Gastrocnemius medialis (tissue), 4 donors: Measurements from ENCODE around the gene RABGAP1. TPM values are rescaled to one million over a fixed set of nuclear protein-coding genes. Genes with fewer than 3 reads are reported as not detected.

Experiments used
- ATAC-seq, 2 donors: fragments of 150-250 bp; one replicate each; pipeline ENCODE4 v1.9.1; 2016
- DNase-seq, 2 donors: peaks; one replicate each; pipeline ENCODE4 v3.0.0-alpha.2; 2019
- H3K27ac ChIP-seq, 4 donors: fragments of 200-600 bp; sonication (generic); 1 replicate in 1 of 4; 2 replicates in 3 of 4; pipeline ENCODE4 v1.5.1; 2016 to 2018; ENCODE audit warnings: mild to moderate bottlenecking in 2 of 4, moderate library complexity in 1 of 4
- H3K27me3 ChIP-seq, 3 donors: fragments of 200-600 bp; sonication (generic) in 2 of 3; 1 replicate in 1 of 3; 2 replicates in 2 of 3; pipeline versions ENCODE4 v1.5.1 to v1.6.0; 2016 to 2019; ENCODE audit warnings: mild to moderate bottlenecking in 1 of 3, moderate library complexity in 1 of 3
- H3K36me3 ChIP-seq, 2 donors: fragments of 200-600 bp; sonication (generic) in 1 of 2; one replicate each; pipeline ENCODE4 v1.5.1; 2017 to 2018
- H3K4me1 ChIP-seq, 2 donors: fragments of 200-600 bp; sonication (generic) in 1 of 2; one replicate each; pipeline ENCODE4 v1.5.1; 2016 to 2017; ENCODE audit warnings: mild to moderate bottlenecking in 2 of 2
- H3K4me3 ChIP-seq, 4 donors: fragments of 200-600 bp; sonication (generic) in 3 of 4; 1 replicate in 1 of 4; 2 replicates in 3 of 4; pipeline ENCODE4 v1.5.1; 2016 to 2019; ENCODE audit warnings: mild to moderate bottlenecking in 2 of 4
- H3K9me3 ChIP-seq, 3 donors: fragments of 200-600 bp; sonication (generic) in 2 of 3; 1 replicate in 1 of 3; 2 replicates in 2 of 3; pipeline ENCODE4 v1.5.1; 2016 to 2019
- POLR2A ChIP-seq, 2 donors: fragments of 450-650 bp; IDR thresholded peaks; one replicate each; pipeline ENCODE4 v1.6.1; 2017; ENCODE audit warnings: antibody characterized with exemption in 2 of 2, mild to moderate bottlenecking in 2 of 2, moderate library complexity in 2 of 2
- in situ Hi-C, 4 donors: fragments of 200-750 bp; cut with MboI; loops; one replicate each; pipeline versions ENCODE4 v1.15.0 to v1.8.0; 2017; ENCODE audit warnings: low sequenced_read_pairs in 4 of 4
- intact Hi-C: fragments of 100-400 bp; cut with DNase I; formaldehyde crosslinking; loops from one replicate; pipeline ENCODE4 v1.15.1; 2023; ENCODE audit warnings: low total_unique reads
- total RNA-seq, 4 donors: library from RNA; depleted of rRNA; stranded (reverse); fragments of >200 nt; gene quantifications; one replicate each; pipeline versions ENCODE4 v1.1.0 to v1.2.3, GENCODE V29; 2016
- TF ChIP-seq, protein P1 (sequence below), 5 experiments: fragments of 450-650 bp in 3 of 5; fragments of 200-600 bp in 2 of 5; sonication (generic) in 2 of 5; IDR thresholded peaks in 4 of 5; conservative IDR thresholded peaks in 1 of 5; 1 replicate in 4 of 5; 2 replicates in 1 of 5; pipeline ENCODE4 v1.5.1; 2016 to 2019; ENCODE audit warnings: antibody characterized with exemption in 5 of 5, mild to moderate bottlenecking in 3 of 5, moderate library complexity in 3 of 5

The RABGAP1 gene
- total RNA-seq, 4 donors from 2014 or later: 23.7 to 33.8 (median 26.6) TPM

GRCh38 chr9:123069010-123069481 lies 128.2 kb downstream of the RABGAP1 start:
- DNase-seq (no peak), ATAC-seq (no peak)
- Histone ChIP-seq H3K4me3 (no peak overlapping the region), H3K27me3 (no peaks in the 10 kb centered on the region), H3K36me3 (peaks cover 3 to 37% of the 10 kb centered on the region in 2 donors), H3K4me1 (no peaks in the 10 kb centered on the region), H3K9me3 (no peaks in the 10 kb centered on the region), H3K27ac (no peak overlapping the region)
- intact Hi-C loops (no loop called here), in situ Hi-C loops (no loop called here)
- no peak for TF ChIP-seq POLR2A (IDR thresholded peaks at IDR 0.05)
- TF ChIP-seq, protein P1, sequence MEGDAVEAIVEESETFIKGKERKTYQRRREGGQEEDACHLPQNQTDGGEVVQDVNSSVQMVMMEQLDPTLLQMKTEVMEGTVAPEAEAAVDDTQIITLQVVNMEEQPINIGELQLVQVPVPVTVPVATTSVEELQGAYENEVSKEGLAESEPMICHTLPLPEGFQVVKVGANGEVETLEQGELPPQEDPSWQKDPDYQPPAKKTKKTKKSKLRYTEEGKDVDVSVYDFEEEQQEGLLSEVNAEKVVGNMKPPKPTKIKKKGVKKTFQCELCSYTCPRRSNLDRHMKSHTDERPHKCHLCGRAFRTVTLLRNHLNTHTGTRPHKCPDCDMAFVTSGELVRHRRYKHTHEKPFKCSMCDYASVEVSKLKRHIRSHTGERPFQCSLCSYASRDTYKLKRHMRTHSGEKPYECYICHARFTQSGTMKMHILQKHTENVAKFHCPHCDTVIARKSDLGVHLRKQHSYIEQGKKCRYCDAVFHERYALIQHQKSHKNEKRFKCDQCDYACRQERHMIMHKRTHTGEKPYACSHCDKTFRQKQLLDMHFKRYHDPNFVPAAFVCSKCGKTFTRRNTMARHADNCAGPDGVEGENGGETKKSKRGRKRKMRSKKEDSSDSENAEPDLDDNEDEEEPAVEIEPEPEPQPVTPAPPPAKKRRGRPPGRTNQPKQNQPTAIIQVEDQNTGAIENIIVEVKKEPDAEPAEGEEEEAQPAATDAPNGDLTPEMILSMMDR (IDR thresholded peaks at IDR 0.05 in 4 of 5, conservative IDR thresholded peaks at IDR 0.05 in 1 of 5): no peak

DNA sequence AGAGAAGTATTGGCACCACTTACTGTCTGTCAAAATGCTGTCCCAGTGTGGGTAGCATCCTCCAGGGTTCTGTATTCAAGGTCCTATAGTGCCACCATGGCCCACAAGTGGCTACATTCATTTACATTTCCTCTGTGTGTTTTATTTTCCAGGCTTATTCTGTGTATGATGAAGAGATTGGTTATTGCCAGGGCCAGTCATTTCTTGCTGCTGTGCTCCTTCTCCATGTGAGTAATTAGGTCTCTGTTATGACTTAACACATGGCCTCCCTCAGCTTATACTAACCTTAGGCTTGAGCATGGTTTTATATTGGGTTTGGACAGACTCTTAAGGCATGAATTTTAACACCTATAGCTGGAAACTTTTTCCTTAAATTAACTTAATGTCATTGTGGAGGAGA lies 129.4 kb downstream of the RABGAP1 start:
- Histone ChIP-seq H3K27me3 (no peaks in the 10 kb centered on the region), H3K36me3 (peaks cover 3 to 37% of the 10 kb centered on the region in 2 donors), H3K9me3 (no peaks in the 10 kb centered on the region), H3K4me3 (no peak overlapping the region), H3K4me1 (no peaks in the 10 kb centered on the region), H3K27ac (no peak overlapping the region)
- TF ChIP-seq, protein P1 (IDR thresholded peaks at IDR 0.05 in 4 of 5, conservative IDR thresholded peaks at IDR 0.05 in 1 of 5): no peak
- TF ChIP-seq POLR2A (IDR thresholded peaks at IDR 0.05): no peak
- intact Hi-C loops (no loop called here), in situ Hi-C loops (no loop called here)
- DNase-seq: no peak
- ATAC-seq: no peak

DNA sequence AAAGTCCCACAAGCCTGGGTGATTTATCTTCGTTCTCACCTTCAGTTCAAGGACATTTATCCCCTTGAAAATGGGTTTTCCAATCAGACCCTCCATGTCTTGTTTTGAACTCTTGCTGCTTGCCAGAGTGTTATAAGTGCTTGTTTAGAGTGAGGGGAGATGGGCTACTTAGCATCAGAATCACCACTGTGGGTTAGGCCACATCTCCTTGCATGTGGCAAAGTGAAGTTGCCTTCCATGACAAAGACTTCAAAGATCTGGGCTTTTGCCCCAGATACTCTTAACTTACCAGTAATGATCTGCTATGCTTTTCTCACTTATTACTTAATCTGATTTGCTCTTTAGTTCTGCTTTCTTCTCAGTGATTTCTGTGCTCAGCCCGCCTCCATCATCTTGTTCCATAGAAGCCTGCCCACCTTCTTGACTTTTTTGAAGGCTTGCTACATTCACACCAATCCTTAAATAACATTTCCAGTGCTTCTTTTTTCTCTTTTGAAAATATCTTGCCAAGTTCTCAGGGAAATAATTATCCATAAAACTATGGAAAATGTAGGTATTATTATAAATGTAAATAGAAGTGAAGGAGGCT lies 131.7 kb downstream of the RABGAP1 start:
- no peak for DNase-seq
- ATAC-seq: no peak
- no peaks in the 10 kb centered on the region for H3K9me3 ChIP-seq
- no peak overlapping the region for H3K27ac ChIP-seq
- H3K36me3 ChIP-seq: peaks cover 0 to 19% of the 10 kb centered on the region in 2 donors
- H3K27me3 ChIP-seq: no peaks in the 10 kb centered on the region
- no peaks in the 10 kb centered on the region for H3K4me1 ChIP-seq
- intact Hi-C loops: no loop called here
- TF ChIP-seq POLR2A (IDR thresholded peaks at IDR 0.05): no peak
- TF ChIP-seq, protein P1 (IDR thresholded peaks at IDR 0.05 in 4 of 5, conservative IDR thresholded peaks at IDR 0.05 in 1 of 5): no peak
- in situ Hi-C loops: no loop called here
- no peak overlapping the region for H3K4me3 ChIP-seq

GRCh38 chr9:123073441-123073840 lies 132.6 kb downstream of the RABGAP1 start:
- in situ Hi-C loops: no loop called here
- TF ChIP-seq, protein P1 (IDR thresholded peaks at IDR 0.05 in 4 of 5, conservative IDR thresholded peaks at IDR 0.05 in 1 of 5): no peak
- TF ChIP-seq POLR2A (IDR thresholded peaks at IDR 0.05): no peak
- no peak overlapping the region for H3K4me3 ChIP-seq
- no peaks in the 10 kb centered on the region for H3K9me3 ChIP-seq
- no peaks in the 10 kb centered on the region for H3K4me1 ChIP-seq
- no peaks in the 10 kb centered on the region for H3K27me3 ChIP-seq
- ATAC-seq: no peak
- intact Hi-C loops: no loop called here
- no peak for DNase-seq
- peaks cover 0 to 21% of the 10 kb centered on the region in 2 donors for H3K36me3 ChIP-seq
- H3K27ac ChIP-seq: peak overlapping the region in 1 of 4 donors; percentile 23
